ENCODE measurements around the gene GRIK3.
A peak's percentile ranks its signal among the peaks of the same experiment; 100 is the strongest.

The GRIK3 gene

GRCh38 chr1:37042506-37042905 lies 8.2 kb upstream of the GRIK3 start:
- DNase-seq: no peak

- DNase-seq: no peak
These were observed 7.2 kb upstream of the GRIK3 start for GRCh38 chr1:37041483-37041882.

- no peak for DNase-seq
These were observed 6.5 kb upstream of the GRIK3 start for GRCh38 chr1:37040773-37041172.

GRCh38 chr1:37040261-37040660 lies 5.9 kb upstream of the GRIK3 start:
- no peak for DNase-seq

- DNase-seq: peak; percentile 77 to 85
These were observed 4.1 kb upstream of the GRIK3 start for GRCh38 chr1:37038227-37039093.

GRCh38 chr1:37037690-37038089 lies 3.4 kb upstream of the GRIK3 start:
- no peak for DNase-seq

GRCh38 chr1:37036667-37037053 lies 2.3 kb upstream of the GRIK3 start:
- no peak for DNase-seq

GRCh38 chr1:37035796-37036666 lies 1.7 kb upstream of the GRIK3 start:
- no peak for DNase-seq

- no peak for DNase-seq
These were observed 838 bp upstream of the GRIK3 start for GRCh38 chr1:37035014-37035691.

- DNase-seq: no peak
These were observed 787 bp downstream of the GRIK3 start for GRCh38 chr1:37033355-37034101.

GRCh38 chr1:37032660-37033354 lies 1.5 kb downstream of the GRIK3 start:
- no peak for DNase-seq

GRCh38 chr1:37031871-37032270 lies 2.4 kb downstream of the GRIK3 start:
- no peak for DNase-seq

- no peak for DNase-seq
These were observed 2.9 kb downstream of the GRIK3 start for GRCh38 chr1:37031429-37031828.

GRCh38 chr1:37028981-37029617 lies 5.2 kb downstream of the GRIK3 start:
- no peak for DNase-seq

- DNase-seq: no peak
These were observed 12.8 kb downstream of the GRIK3 start for GRCh38 chr1:37021502-37021901.

GRCh38 chr1:37020653-37021277 lies 13.6 kb downstream of the GRIK3 start:
- no peak for DNase-seq

GRCh38 chr1:37018510-37018909 lies 15.8 kb downstream of the GRIK3 start:
- no peak for DNase-seq

GRCh38 chr1:37017720-37018119 lies 16.6 kb downstream of the GRIK3 start:
- DNase-seq: no peak

- no peak for DNase-seq
These were observed 18.2 kb downstream of the GRIK3 start for GRCh38 chr1:37016121-37016520.

GRCh38 chr1:37015713-37016112 lies 18.6 kb downstream of the GRIK3 start:
- DNase-seq: no peak

GRCh38 chr1:37012226-37012625 lies 22.1 kb downstream of the GRIK3 start:
- no peak for DNase-seq

All from NCI-H1930 (cell line).